Keratinocyte (primary cell): Measurements from ENCODE around the gene ANTXR2.

Experiments used
- CTCF ChIP-seq, 3 experiments: IDR thresholded peaks in 1 of 3; conservative IDR thresholded peaks in 1 of 3; optimal IDR thresholded peaks in 1 of 3; 2 replicates in 2 of 3; 3 replicates in 1 of 3; pipeline versions ENCODE3 to v1.5.1; 2011; ENCODE audit warnings: low read length in 3 of 3, mild to moderate bottlenecking in 3 of 3, moderate library complexity in 2 of 3, control low read depth in 1 of 3, inconsistent platforms in 1 of 3; ENCODE audit not compliant: insufficient read depth in 2 of 3; ENCODE audit errors: extremely low read depth in 1 of 3
- EZH2 ChIP-seq: IDR thresholded peaks from one replicate; pipeline ENCODE4 v1.6.1; 2012; ENCODE audit warnings: inconsistent platforms, mild to moderate bottlenecking, low read length, moderate library complexity

- TF ChIP-seq CTCF (optimal IDR thresholded peaks at IDR 0.05 in 1 of 3, IDR thresholded peaks at IDR 0.05 in 1 of 3, conservative IDR thresholded peaks at IDR 0.05 in 1 of 3; ENCODE audit: extremely low read depth in 1 of 3, insufficient read depth in 2 of 3, low read length in 3 of 3) (no peak), EZH2 (no peak)
Observed at GRCh38 chr4:80009806-80010205, 63.2 kb downstream of the ANTXR2 start.
